Vagina (tissue), 2 donors: ENCODE data around the gene ARHGEF4.

Experiments
- POLR2A ChIP-seq, 2 donors: fragments of 450-650 bp; IDR thresholded peaks; one replicate each; pipeline ENCODE4 v1.6.1; 2017; ENCODE audit warnings: antibody characterized with exemption in 2 of 2, mild to moderate bottlenecking in 2 of 2, moderate library complexity in 2 of 2
- POLR2AphosphoS5 ChIP-seq, 2 donors: sonication (generic); formaldehyde crosslinking; IDR thresholded peaks; one replicate each; pipeline ENCODE4 v1.9.0; 2017; ENCODE audit warnings: antibody characterized with exemption in 2 of 2, mild to moderate bottlenecking in 2 of 2, low read depth in 1 of 2; ENCODE audit not compliant: insufficient read depth in 1 of 2
- TF ChIP-seq, protein P1 (sequence below), 3 experiments: fragments of 450-650 bp in 2 of 3; fragments of 200-600 bp in 1 of 3; sonication (generic) in 1 of 3; IDR thresholded peaks; one replicate each; pipeline ENCODE4 v1.5.1; 2017 to 2019; ENCODE audit warnings: antibody characterized with exemption in 3 of 3, mild to moderate bottlenecking in 2 of 3, moderate library complexity in 2 of 3

DNA sequence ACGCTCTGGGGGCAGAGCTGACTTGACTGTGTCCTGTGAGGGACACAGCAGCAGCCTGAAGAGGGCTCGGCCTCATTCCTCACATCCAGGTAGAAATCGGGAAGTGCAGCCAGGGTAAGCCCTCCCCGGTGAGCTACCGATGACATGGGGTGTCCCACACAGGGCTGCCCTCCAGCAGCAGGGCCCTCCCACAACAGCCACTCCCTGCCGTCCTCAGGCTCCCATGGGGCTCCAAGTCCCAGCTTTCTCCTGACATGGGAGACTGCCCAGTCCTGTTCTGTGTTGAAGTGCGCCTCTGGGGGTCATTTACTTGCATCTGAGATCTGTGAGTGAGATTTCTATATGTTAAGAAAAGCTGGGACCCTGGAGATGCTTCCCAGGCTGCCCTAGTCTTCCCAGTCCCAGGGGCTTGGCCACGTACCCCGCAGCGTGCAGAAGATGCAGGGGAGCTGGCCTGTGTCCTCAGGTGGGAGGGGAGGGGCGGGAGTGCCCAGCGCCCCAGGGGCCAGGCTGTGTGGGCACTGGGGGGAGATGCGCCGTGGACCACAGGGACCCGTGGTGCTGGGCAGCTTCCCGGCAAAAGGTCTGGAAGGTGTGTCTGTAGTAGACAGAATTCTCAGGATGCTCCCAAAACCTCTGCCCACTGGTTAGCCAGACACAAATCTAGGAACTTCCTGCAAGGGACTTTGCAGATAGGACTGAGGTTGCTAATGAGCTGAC lies 168.7 kb downstream of the ARHGEF4 start:
- TF ChIP-seq POLR2A (IDR thresholded peaks at IDR 0.05) (no peak), POLR2AphosphoS5 (IDR thresholded peaks at IDR 0.05; ENCODE audit: insufficient read depth in 1 of 2, low read depth in 1 of 2) (no peak)
- TF ChIP-seq, protein P1, sequence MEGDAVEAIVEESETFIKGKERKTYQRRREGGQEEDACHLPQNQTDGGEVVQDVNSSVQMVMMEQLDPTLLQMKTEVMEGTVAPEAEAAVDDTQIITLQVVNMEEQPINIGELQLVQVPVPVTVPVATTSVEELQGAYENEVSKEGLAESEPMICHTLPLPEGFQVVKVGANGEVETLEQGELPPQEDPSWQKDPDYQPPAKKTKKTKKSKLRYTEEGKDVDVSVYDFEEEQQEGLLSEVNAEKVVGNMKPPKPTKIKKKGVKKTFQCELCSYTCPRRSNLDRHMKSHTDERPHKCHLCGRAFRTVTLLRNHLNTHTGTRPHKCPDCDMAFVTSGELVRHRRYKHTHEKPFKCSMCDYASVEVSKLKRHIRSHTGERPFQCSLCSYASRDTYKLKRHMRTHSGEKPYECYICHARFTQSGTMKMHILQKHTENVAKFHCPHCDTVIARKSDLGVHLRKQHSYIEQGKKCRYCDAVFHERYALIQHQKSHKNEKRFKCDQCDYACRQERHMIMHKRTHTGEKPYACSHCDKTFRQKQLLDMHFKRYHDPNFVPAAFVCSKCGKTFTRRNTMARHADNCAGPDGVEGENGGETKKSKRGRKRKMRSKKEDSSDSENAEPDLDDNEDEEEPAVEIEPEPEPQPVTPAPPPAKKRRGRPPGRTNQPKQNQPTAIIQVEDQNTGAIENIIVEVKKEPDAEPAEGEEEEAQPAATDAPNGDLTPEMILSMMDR (IDR thresholded peaks at IDR 0.05) = no peak
